ENCODE data around the gene IQCF6.
A peak's percentile ranks its signal among the peaks of the same experiment; 100 is the strongest.

IQCF6 gene

DNA sequence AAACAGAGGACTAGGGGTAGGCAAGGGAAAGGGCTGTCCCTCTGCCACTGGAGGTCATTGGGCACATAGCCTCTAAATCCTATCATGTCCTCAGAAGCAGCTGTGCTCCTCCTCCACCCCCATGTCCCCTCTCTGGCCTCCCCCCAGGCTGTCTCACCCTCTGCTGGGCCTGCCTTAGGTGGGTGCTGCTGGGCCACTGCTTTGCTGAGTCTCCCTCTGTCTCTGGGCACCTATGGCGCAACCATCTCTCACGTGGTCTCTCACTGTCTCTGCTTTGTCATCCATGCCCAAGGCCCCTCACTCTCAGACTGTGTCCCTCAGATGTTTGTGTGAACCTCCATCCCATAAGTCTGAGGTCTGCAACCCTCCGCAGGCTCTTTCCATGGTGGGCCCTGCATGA lies 35.0 kb upstream of the IQCF6 start:
- TF ChIP-seq, protein P1, sequence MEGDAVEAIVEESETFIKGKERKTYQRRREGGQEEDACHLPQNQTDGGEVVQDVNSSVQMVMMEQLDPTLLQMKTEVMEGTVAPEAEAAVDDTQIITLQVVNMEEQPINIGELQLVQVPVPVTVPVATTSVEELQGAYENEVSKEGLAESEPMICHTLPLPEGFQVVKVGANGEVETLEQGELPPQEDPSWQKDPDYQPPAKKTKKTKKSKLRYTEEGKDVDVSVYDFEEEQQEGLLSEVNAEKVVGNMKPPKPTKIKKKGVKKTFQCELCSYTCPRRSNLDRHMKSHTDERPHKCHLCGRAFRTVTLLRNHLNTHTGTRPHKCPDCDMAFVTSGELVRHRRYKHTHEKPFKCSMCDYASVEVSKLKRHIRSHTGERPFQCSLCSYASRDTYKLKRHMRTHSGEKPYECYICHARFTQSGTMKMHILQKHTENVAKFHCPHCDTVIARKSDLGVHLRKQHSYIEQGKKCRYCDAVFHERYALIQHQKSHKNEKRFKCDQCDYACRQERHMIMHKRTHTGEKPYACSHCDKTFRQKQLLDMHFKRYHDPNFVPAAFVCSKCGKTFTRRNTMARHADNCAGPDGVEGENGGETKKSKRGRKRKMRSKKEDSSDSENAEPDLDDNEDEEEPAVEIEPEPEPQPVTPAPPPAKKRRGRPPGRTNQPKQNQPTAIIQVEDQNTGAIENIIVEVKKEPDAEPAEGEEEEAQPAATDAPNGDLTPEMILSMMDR (conservative IDR thresholded peaks at IDR 0.05; ENCODE audit: low read depth, low read length): no peak

DNA sequence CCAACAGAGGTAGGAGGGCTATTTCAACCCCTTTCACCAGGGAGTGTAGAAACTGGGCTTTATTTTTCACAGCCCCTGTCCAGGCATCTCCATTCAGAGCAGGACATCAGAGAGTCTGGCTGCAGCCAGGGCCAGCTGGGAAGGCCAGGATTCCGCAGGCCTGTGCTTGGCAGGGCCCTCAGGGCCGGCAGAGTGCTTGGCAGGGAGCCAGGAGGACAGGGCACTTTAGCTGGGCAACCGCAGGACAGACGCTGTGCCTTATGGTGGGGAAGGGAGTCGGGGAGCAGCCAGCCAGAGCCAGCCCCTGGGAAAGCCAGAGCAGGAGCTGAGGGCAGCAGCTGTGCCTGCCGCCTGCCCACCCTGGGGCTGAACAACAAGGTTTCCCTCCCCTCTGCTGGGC lies 34.5 kb upstream of the IQCF6 start:
- TF ChIP-seq, protein P1 (conservative IDR thresholded peaks at IDR 0.05; ENCODE audit: low read depth, low read length): no peak
- DNase-seq (ENCODE audit: low read depth): no peak
- no peak overlapping the region for H3K4me3 ChIP-seq (ENCODE audit: low read length)

More for the DNA sequence above, 35.0 kb upstream of the IQCF6 start:
- DNase-seq (ENCODE audit: low read depth): no peak
- H3K4me3 ChIP-seq (ENCODE audit: low read length): no peak overlapping the region

DNA sequence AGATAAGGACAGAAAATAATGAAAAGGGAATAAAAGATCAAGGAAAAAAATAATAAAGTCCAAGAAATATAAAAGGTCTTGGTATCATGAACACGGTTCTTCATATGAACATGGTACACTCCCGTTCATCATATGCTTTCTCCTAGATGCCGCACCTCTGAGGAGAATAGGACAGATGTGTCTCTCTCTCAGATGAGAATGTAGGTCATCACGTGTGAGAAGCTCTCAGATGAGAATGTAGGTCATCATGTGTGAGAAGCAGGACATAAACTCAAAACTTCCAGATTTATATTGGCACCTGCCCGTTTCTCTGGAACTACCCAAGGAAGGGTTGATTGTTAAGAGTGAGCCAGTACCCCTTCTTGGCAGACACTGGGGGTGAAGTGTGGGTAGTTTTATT lies 29.9 kb upstream of the IQCF6 start:
- TF ChIP-seq, protein P1 (conservative IDR thresholded peaks at IDR 0.05; ENCODE audit: low read depth, low read length): no peak
- no peak overlapping the region for H3K4me3 ChIP-seq (ENCODE audit: low read length)
- DNase-seq (ENCODE audit: low read depth): no peak

DNA sequence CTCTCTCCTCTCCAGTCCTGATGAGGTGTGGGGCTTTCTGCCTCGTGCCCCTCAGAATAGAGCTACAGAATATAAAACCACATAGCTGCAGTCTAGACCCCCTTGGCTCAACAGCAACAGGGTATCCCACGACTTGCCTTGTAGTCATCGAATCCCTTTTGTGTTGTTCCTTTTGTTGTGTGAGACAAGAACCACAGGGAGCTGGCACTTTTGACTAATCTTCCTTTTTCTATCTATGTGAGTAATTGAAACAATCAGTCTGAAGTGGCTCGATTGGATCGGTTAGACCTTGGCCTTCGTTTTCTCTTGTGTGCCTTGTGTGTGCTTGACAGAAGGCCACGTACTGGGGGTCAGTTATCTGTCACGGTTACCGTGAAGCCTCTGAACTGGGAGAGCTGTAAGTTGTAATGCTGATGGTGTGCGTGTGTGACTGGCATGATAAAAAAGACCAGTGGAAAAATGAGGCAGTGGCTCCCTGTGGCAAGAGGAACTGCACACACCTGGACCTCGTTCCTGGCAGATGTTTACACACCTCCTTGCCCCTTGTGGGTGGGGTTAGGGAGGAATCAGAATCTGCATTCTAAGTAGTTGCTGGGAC lies 23.2 kb upstream of the IQCF6 start:
- TF ChIP-seq, protein P1 (conservative IDR thresholded peaks at IDR 0.05; ENCODE audit: low read depth, low read length): no peak
- no peak for DNase-seq (ENCODE audit: low read depth)

DNA sequence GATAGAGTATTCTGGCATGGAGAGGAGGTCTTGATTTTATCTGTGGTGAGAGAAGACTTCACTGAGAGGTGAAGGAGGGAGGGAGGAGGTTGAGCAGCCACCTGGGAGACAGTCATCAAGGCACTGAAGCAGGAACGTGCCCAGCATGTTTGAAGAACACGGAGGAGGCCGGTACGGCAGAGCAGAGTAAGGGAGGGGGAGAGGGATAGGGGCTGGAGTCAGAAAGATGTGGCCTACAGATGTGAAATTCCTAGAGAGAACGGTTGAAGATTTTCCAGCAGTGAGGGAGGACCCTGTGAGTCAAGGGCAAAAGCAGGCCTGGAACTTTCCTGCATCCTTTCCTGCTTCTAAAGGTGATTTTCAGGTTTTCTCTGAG lies 21.7 kb upstream of the IQCF6 start:
- TF ChIP-seq, protein P1 (conservative IDR thresholded peaks at IDR 0.05; ENCODE audit: low read depth, low read length): no peak
- H3K4me3 ChIP-seq (ENCODE audit: low read length): no peak overlapping the region
- DNase-seq (ENCODE audit: low read depth): no peak

More for the DNA sequence above, 23.2 kb upstream of the IQCF6 start:
- no peak overlapping the region for H3K4me3 ChIP-seq (ENCODE audit: low read length)

DNA sequence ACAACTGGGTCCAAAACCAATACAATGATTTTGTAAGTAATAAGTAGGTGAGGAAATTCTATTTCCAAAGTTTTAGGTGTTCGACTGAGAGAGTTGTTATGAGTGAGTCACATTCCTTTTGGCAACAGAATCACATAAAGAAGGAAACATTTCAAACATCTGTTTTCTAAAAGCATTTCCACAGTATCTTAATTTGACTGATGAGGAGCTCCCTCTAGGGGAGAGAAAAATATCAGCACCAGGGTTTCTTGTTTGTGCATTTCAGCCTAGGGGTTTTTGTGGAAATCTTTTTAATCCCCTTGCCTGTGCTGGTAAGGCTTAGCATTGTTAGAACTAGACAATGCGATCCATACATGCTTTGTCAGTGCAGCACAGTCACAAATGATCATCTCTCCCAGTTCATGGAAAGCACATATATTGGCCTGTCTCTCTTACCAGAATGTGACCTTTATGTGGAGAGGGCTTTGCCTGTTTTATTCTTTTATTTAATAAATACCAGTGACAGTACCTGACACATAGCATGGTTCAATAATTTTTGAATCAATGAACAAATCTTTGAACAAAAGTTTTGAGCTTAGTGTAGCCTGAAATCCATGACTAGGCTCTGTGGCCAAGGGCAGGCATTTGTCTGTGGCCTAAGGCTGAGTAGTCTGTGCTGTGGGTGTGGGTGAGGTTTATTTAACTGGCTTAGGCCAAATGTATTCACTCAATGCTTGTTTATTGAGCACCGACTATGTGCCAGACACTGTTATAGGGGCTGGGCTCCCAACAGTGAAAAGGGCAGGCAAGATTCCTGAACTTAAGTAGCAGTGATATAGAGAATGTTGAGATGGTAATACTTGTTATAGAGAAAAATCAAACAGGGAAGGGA lies 21.1 kb upstream of the IQCF6 start:
- H3K4me3 ChIP-seq (ENCODE audit: low read length): no peak overlapping the region
- TF ChIP-seq, protein P1 (conservative IDR thresholded peaks at IDR 0.05; ENCODE audit: low read depth, low read length): peak; percentile 84
- peak; percentile 42 for DNase-seq (ENCODE audit: low read depth)
